Ascending aorta (tissue), 2 donors: ENCODE measurements around the gene GPC5. TPM values are rescaled to one million over a fixed set of nuclear protein-coding genes. Genes with fewer than 3 reads are reported as not detected.

Source experiments
- DNase-seq, 2 donors: peaks; one replicate each; pipeline ENCODE4 v3.0.0-alpha.2; 2019; ENCODE audit warnings: low spot score in 2 of 2
- H3K27ac ChIP-seq, 2 donors: fragments of 200-600 bp; sonication (generic); one replicate each; pipeline ENCODE4 v1.5.1; 2016 to 2017; ENCODE audit warnings: mild to moderate bottlenecking in 1 of 2
- H3K27me3 ChIP-seq: fragments of 200-600 bp; sonication (generic); one replicate; pipeline ENCODE4 v1.5.1; 2017
- H3K36me3 ChIP-seq, 2 donors: fragments of 200-600 bp; sonication (generic); one replicate each; pipeline ENCODE4 v1.5.1; 2016
- H3K4me1 ChIP-seq, 2 donors: fragments of 200-600 bp; sonication (generic); one replicate each; pipeline ENCODE4 v1.5.1; 2016 to 2017; ENCODE audit warnings: mild to moderate bottlenecking in 1 of 2
- H3K4me3 ChIP-seq, 2 donors: fragments of 200-600 bp; sonication (generic); one replicate each; pipeline ENCODE4 v1.5.1; 2016 to 2017; ENCODE audit warnings: mild to moderate bottlenecking in 1 of 2
- H3K9me3 ChIP-seq, 2 donors: fragments of 200-600 bp; sonication (generic); one replicate each; pipeline ENCODE4 v1.5.1; 2016
- intact Hi-C: fragments of 100-400 bp; cut with DNase I; formaldehyde crosslinking; loops from one replicate; pipeline ENCODE4 v1.15.1; 2023
- total RNA-seq: library from RNA; depleted of rRNA; stranded (reverse); fragments of >200 nt; gene quantifications from one replicate; pipeline ENCODE4 v1.1.0, GENCODE V29; 2016
- TF ChIP-seq, protein P1 (sequence below), 3 experiments: fragments of 200-600 bp in 2 of 3; fragments of 450-650 bp in 1 of 3; sonication (generic) in 2 of 3; IDR thresholded peaks; one replicate each; pipeline ENCODE4 v1.5.1; 2016 to 2019; ENCODE audit warnings: antibody characterized with exemption in 3 of 3, mild to moderate bottlenecking in 1 of 3, moderate library complexity in 1 of 3

The GPC5 gene
- total RNA-seq, 1 donor from 2014 or later: not detected

DNA sequence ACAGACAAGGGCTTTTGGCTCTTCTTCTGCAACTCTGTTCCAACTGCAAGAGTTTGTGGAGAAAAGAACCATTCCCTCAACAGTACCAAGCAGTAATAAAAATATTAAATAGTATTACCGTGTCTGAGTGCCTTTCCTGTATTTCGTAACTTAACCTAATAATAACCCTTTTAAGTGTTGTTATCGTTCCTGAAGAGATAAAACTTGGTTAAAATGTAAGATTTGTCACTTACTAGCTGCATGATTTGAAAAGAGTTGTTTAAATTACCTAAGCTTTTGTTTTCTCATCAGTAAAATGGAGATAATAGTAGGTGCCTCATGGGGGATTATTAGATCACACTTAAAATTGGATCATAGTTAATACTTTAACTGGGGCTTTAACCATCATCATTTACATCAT lies 447.2 kb downstream of the GPC5 start:
- H3K27ac ChIP-seq: no peak overlapping the region
- H3K4me1 ChIP-seq: no peaks in the 10 kb centered on the region
- H3K27me3 ChIP-seq: no peaks in the 10 kb centered on the region
- no peak for DNase-seq
- intact Hi-C loops: no loop called here
- TF ChIP-seq, protein P1, sequence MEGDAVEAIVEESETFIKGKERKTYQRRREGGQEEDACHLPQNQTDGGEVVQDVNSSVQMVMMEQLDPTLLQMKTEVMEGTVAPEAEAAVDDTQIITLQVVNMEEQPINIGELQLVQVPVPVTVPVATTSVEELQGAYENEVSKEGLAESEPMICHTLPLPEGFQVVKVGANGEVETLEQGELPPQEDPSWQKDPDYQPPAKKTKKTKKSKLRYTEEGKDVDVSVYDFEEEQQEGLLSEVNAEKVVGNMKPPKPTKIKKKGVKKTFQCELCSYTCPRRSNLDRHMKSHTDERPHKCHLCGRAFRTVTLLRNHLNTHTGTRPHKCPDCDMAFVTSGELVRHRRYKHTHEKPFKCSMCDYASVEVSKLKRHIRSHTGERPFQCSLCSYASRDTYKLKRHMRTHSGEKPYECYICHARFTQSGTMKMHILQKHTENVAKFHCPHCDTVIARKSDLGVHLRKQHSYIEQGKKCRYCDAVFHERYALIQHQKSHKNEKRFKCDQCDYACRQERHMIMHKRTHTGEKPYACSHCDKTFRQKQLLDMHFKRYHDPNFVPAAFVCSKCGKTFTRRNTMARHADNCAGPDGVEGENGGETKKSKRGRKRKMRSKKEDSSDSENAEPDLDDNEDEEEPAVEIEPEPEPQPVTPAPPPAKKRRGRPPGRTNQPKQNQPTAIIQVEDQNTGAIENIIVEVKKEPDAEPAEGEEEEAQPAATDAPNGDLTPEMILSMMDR (IDR thresholded peaks at IDR 0.05): no peak
- H3K4me3 ChIP-seq: no peak overlapping the region
- no peaks in the 10 kb centered on the region for H3K36me3 ChIP-seq
- H3K9me3 ChIP-seq: no peaks in the 10 kb centered on the region

DNA sequence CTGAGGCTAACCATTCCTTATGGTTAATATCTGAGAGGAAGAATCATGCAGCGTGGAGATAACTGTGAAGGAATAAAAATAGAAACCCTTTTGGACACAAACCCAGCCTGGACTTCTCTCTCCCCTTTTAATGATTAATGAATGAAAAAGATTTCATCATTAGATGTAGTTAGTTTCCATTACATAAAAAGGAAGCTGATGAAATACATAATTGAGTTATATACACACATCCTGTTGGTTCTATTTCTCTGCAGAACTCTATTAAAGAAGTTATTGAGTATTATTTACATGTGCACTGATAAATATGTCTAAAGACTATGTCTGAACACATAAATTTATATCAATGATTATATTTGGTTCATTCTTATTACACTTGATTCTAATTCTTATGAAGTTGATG lies 465.3 kb downstream of the GPC5 start:
- Histone ChIP-seq H3K4me3 (no peak overlapping the region), H3K9me3 (no peaks in the 10 kb centered on the region), H3K36me3 (no peaks in the 10 kb centered on the region), H3K4me1 (no peaks in the 10 kb centered on the region), H3K27me3 (no peaks in the 10 kb centered on the region), H3K27ac (no peak overlapping the region)
- DNase-seq: no peak
- intact Hi-C loops: no loop called here
- TF ChIP-seq, protein P1 (IDR thresholded peaks at IDR 0.05): no peak

DNA sequence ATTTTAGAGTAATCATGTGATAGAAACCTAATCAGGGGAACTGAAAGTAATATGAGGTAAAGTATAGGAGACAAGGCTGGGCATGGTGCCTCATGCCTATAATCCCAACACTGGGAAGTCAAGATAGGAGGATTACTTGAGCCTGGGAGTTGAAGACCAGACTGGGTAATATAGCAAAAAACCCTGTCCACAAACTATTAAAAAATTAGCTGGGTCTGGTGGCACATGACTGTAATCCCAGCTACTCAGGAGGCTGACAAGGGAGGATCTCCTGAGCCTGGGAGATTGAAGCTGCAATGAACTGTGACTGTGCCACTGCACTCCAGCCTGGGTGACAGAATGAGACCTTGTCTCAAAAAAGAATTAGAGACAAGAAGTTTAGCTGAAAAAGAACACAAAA lies 469.9 kb downstream of the GPC5 start:
- no peaks in the 10 kb centered on the region for H3K36me3 ChIP-seq
- H3K27ac ChIP-seq: no peak overlapping the region
- H3K9me3 ChIP-seq: no peaks in the 10 kb centered on the region
- intact Hi-C loops: no loop called here
- TF ChIP-seq, protein P1 (IDR thresholded peaks at IDR 0.05): no peak
- no peaks in the 10 kb centered on the region for H3K4me1 ChIP-seq
- no peak overlapping the region for H3K4me3 ChIP-seq
- DNase-seq: no peak
- no peaks in the 10 kb centered on the region for H3K27me3 ChIP-seq

DNA sequence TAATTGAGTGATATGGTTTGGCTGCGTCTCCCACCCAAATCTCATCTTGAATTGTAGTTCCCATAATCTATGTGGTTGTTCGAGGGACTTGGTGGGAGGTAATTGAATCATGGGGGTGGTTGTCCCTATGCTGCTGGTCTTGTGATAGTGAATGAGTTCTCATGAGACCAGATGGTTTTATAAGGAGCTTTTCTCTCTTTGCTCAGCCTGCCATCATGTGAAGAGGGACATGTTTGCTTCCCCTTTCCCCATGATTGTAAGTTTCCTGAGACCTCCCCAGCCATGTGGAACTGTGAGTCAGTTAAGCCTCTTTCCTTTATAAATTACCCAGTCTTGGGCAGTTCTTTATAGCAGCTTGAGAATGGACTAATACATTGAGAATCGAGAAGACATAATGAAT lies 480.1 kb downstream of the GPC5 start:
- no peak for DNase-seq
- Histone ChIP-seq H3K4me1 (no peaks in the 10 kb centered on the region), H3K27me3 (no peaks in the 10 kb centered on the region), H3K27ac (no peak overlapping the region), H3K9me3 (no peaks in the 10 kb centered on the region), H3K36me3 (no peaks in the 10 kb centered on the region), H3K4me3 (no peak overlapping the region)
- TF ChIP-seq, protein P1 (IDR thresholded peaks at IDR 0.05): no peak
- intact Hi-C loops: no loop called here

DNA sequence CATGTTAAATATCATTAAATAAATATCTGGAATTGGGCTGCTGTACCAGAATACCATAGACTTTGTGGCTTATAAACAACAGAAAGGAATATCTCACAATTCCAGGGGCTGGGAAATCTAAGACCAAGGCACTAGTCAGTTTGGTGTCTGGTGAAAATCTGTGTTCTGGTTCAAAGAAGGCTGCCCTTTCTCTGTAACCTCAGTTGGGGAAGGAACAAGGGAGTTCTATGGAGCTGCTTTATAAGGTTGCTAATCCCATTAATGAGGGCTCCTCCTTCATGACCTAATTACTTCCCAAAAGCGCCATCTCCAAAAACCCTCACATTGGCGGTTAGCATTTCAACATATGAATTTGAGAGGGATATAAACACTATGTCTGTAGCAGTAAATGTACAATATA lies 480.9 kb downstream of the GPC5 start:
- TF ChIP-seq, protein P1 (IDR thresholded peaks at IDR 0.05): no peak
- intact Hi-C loops: no loop called here
- DNase-seq: no peak
- Histone ChIP-seq H3K9me3 (no peaks in the 10 kb centered on the region), H3K4me3 (no peak overlapping the region), H3K27ac (no peak overlapping the region), H3K36me3 (no peaks in the 10 kb centered on the region), H3K4me1 (no peaks in the 10 kb centered on the region), H3K27me3 (no peaks in the 10 kb centered on the region)

DNA sequence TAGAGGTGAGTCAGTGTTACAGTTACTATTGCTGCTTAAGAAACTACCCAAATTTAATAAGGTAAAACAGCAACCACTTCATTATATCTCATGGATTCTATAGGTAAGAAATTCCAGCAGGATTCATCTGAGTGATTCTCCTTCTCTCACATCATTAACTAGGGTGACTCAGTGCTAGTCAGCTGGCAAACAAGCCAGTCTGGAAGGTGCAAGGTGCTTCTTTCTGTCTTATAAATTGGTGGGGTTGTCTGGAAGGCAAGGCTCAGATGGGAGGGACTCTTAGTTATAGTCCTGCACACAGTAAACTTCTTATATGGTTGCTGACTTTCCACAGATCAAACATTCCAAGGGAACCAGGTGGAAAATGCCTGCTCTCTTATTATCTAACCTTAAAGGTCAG lies 484.5 kb downstream of the GPC5 start:
- Histone ChIP-seq H3K4me3 (no peak overlapping the region), H3K36me3 (no peaks in the 10 kb centered on the region), H3K27ac (no peak overlapping the region), H3K27me3 (no peaks in the 10 kb centered on the region), H3K9me3 (no peaks in the 10 kb centered on the region), H3K4me1 (no peaks in the 10 kb centered on the region)
- TF ChIP-seq, protein P1 (IDR thresholded peaks at IDR 0.05): no peak
- no peak for DNase-seq
- intact Hi-C loops: no loop called here
